ENCODE measurements around the gene PSD2.

Gene PSD2

GRCh38 chr5:139810341-139811273, 15.0 kb downstream of the PSD2 start:
- Mint-ChIP-seq H3K27ac (no peak overlapping the region), H3K36me3 (ENCODE audit: low read depth) (no peaks in the 10 kb centered on the region), H3K4me3 (no peak overlapping the region), H3K9me3 (no peaks in the 10 kb centered on the region), H3K4me1 (ENCODE audit: low read depth) (no peaks in the 10 kb centered on the region), H3K27me3 (peaks cover 3% of the 10 kb centered on the region)

- no peak overlapping the region for H3K4me3 Mint-ChIP-seq
- H3K36me3 Mint-ChIP-seq (ENCODE audit: low read depth): no peaks in the 10 kb centered on the region
- no peaks in the 10 kb centered on the region for H3K4me1 Mint-ChIP-seq (ENCODE audit: low read depth)
- no peak overlapping the region for H3K27ac Mint-ChIP-seq
- H3K27me3 Mint-ChIP-seq: peaks cover 3% of the 10 kb centered on the region
- no peaks in the 10 kb centered on the region for H3K9me3 Mint-ChIP-seq
Measured at GRCh38 chr5:139811274-139811607, 15.6 kb downstream of the PSD2 start.

GRCh38 chr5:139812323-139812722, 16.7 kb downstream of the PSD2 start:
- Mint-ChIP-seq H3K4me1 (ENCODE audit: low read depth) (no peaks in the 10 kb centered on the region), H3K27me3 (peaks cover 3% of the 10 kb centered on the region), H3K4me3 (no peak overlapping the region), H3K27ac (no peak overlapping the region), H3K9me3 (no peaks in the 10 kb centered on the region), H3K36me3 (ENCODE audit: low read depth) (no peaks in the 10 kb centered on the region)

- Mint-ChIP-seq H3K36me3 (ENCODE audit: low read depth) (no peaks in the 10 kb centered on the region), H3K9me3 (no peaks in the 10 kb centered on the region), H3K27me3 (peaks cover 3% of the 10 kb centered on the region), H3K4me3 (no peak overlapping the region), H3K27ac (no peak overlapping the region), H3K4me1 (ENCODE audit: low read depth) (no peaks in the 10 kb centered on the region)
Measured at GRCh38 chr5:139812836-139813805, 17.5 kb downstream of the PSD2 start.

GRCh38 chr5:139814191-139814601, 18.6 kb downstream of the PSD2 start:
- Mint-ChIP-seq H3K27ac (no peak overlapping the region), H3K4me1 (ENCODE audit: low read depth) (no peaks in the 10 kb centered on the region), H3K27me3 (peaks cover 3% of the 10 kb centered on the region), H3K4me3 (no peak overlapping the region), H3K9me3 (peaks cover 7% of the 10 kb centered on the region), H3K36me3 (ENCODE audit: low read depth) (peaks cover 4% of the 10 kb centered on the region)

GRCh38 chr5:139814704-139815280, 19.2 kb downstream of the PSD2 start:
- H3K36me3 Mint-ChIP-seq (ENCODE audit: low read depth): peaks cover 4% of the 10 kb centered on the region
- H3K4me3 Mint-ChIP-seq: no peak overlapping the region
- no peak overlapping the region for H3K27ac Mint-ChIP-seq
- H3K27me3 Mint-ChIP-seq: peaks cover 3% of the 10 kb centered on the region
- H3K4me1 Mint-ChIP-seq (ENCODE audit: low read depth): no peaks in the 10 kb centered on the region
- H3K9me3 Mint-ChIP-seq: peaks cover 7% of the 10 kb centered on the region

- Mint-ChIP-seq H3K27ac (no peak overlapping the region), H3K4me3 (no peak overlapping the region), H3K27me3 (no peaks in the 10 kb centered on the region), H3K36me3 (ENCODE audit: low read depth) (peaks cover 4% of the 10 kb centered on the region), H3K9me3 (peaks cover 7% of the 10 kb centered on the region), H3K4me1 (ENCODE audit: low read depth) (no peaks in the 10 kb centered on the region)
Measured at GRCh38 chr5:139816566-139816965, 21.0 kb downstream of the PSD2 start.

- Mint-ChIP-seq H3K27ac (no peak overlapping the region), H3K4me1 (ENCODE audit: low read depth) (no peaks in the 10 kb centered on the region), H3K36me3 (ENCODE audit: low read depth) (peaks cover 4% of the 10 kb centered on the region), H3K27me3 (no peaks in the 10 kb centered on the region), H3K4me3 (no peak overlapping the region), H3K9me3 (peaks cover 7% of the 10 kb centered on the region)
Measured at GRCh38 chr5:139817362-139817761, 21.8 kb downstream of the PSD2 start.

GRCh38 chr5:139817970-139818369, 22.4 kb downstream of the PSD2 start:
- Mint-ChIP-seq H3K4me1 (ENCODE audit: low read depth) (no peaks in the 10 kb centered on the region), H3K9me3 (peaks cover 7% of the 10 kb centered on the region), H3K36me3 (ENCODE audit: low read depth) (peaks cover 4% of the 10 kb centered on the region), H3K27me3 (no peaks in the 10 kb centered on the region), H3K4me3 (no peak overlapping the region), H3K27ac (no peak overlapping the region)

- H3K4me1 Mint-ChIP-seq (ENCODE audit: low read depth): no peaks in the 10 kb centered on the region
- no peak overlapping the region for H3K4me3 Mint-ChIP-seq
Measured at GRCh38 chr5:139820130-139820529, 24.5 kb downstream of the PSD2 start.

GRCh38 chr5:139820606-139821005, 25.0 kb downstream of the PSD2 start:
- no peak overlapping the region for H3K27ac Mint-ChIP-seq
- H3K27me3 Mint-ChIP-seq: no peaks in the 10 kb centered on the region
- no peaks in the 10 kb centered on the region for H3K4me1 Mint-ChIP-seq (ENCODE audit: low read depth)
- H3K36me3 Mint-ChIP-seq (ENCODE audit: low read depth): peaks cover 4% of the 10 kb centered on the region
- H3K4me3 Mint-ChIP-seq: no peak overlapping the region
- H3K9me3 Mint-ChIP-seq: peaks cover 7% of the 10 kb centered on the region

More at GRCh38 chr5:139820130-139820529, 24.5 kb downstream of the PSD2 start:
- H3K27me3 Mint-ChIP-seq: no peaks in the 10 kb centered on the region
- peaks cover 4% of the 10 kb centered on the region for H3K36me3 Mint-ChIP-seq (ENCODE audit: low read depth)
- no peak overlapping the region for H3K27ac Mint-ChIP-seq
- peaks cover 7% of the 10 kb centered on the region for H3K9me3 Mint-ChIP-seq

GRCh38 chr5:139821806-139822552, 26.4 kb downstream of the PSD2 start:
- Mint-ChIP-seq H3K27ac (no peak overlapping the region), H3K9me3 (peaks cover 7% of the 10 kb centered on the region), H3K27me3 (no peaks in the 10 kb centered on the region), H3K36me3 (ENCODE audit: low read depth) (peaks cover 4% of the 10 kb centered on the region), H3K4me1 (ENCODE audit: low read depth) (no peaks in the 10 kb centered on the region), H3K4me3 (no peak overlapping the region)

GRCh38 chr5:139822553-139823425, 27.2 kb downstream of the PSD2 start:
- H3K4me1 Mint-ChIP-seq (ENCODE audit: low read depth): no peaks in the 10 kb centered on the region
- peaks cover 4% of the 10 kb centered on the region for H3K36me3 Mint-ChIP-seq (ENCODE audit: low read depth)
- H3K9me3 Mint-ChIP-seq: peaks cover 7% of the 10 kb centered on the region
- no peaks in the 10 kb centered on the region for H3K27me3 Mint-ChIP-seq
- no peak overlapping the region for H3K4me3 Mint-ChIP-seq
- no peak overlapping the region for H3K27ac Mint-ChIP-seq

All from stimulated activated naive CD8-positive, alpha-beta T cell treated with anti-CD3 and anti-CD28 coated beads, Interleukin-15, Interleukin-2, amounts not matched to agents 100 ng/mL and 50 ng/mL, for 24 hours (primary cell).